ENCODE data around the gene FOXP1. TPM values are rescaled to one million over a fixed set of nuclear protein-coding genes. Genes with fewer than 3 reads are reported as not detected.

The FOXP1 gene
- total RNA-seq, 2 donors from 2014 or later: 109 to 112 TPM

- no peak for DNase-seq (ENCODE audit: low spot score)
- intact Hi-C loops (cut with DNase I): no loop called here
Observed at GRCh38 chr3:71465371-71466036, 118.0 kb downstream of the FOXP1 start.

GRCh38 chr3:71464613-71465012 lies 118.9 kb downstream of the FOXP1 start:
- no peak for DNase-seq (ENCODE audit: low spot score)
- intact Hi-C loops (cut with DNase I): no loop called here

GRCh38 chr3:71463617-71464016 lies 119.9 kb downstream of the FOXP1 start:
- no peak for DNase-seq (ENCODE audit: low spot score)
- intact Hi-C loops (cut with DNase I): no loop called here

GRCh38 chr3:71462586-71462985 lies 120.9 kb downstream of the FOXP1 start:
- intact Hi-C loops (cut with DNase I): no loop called here
- no peak for DNase-seq (ENCODE audit: low spot score)

- intact Hi-C loops (cut with DNase I): no loop called here
- DNase-seq (ENCODE audit: low spot score): no peak
Observed at GRCh38 chr3:71461749-71462483, 121.6 kb downstream of the FOXP1 start.

- intact Hi-C loops (cut with DNase I): no loop called here
- no peak for DNase-seq (ENCODE audit: low spot score)
Observed at GRCh38 chr3:71461114-71461513, 122.4 kb downstream of the FOXP1 start.

- DNase-seq (ENCODE audit: low spot score): no peak
- intact Hi-C loops (cut with DNase I): no loop called here
Observed at GRCh38 chr3:71458895-71459294, 124.6 kb downstream of the FOXP1 start.

- intact Hi-C loops (cut with DNase I): no loop called here
- DNase-seq (ENCODE audit: low spot score): no peak
Observed at GRCh38 chr3:71456826-71457225, 126.7 kb downstream of the FOXP1 start.

- DNase-seq (ENCODE audit: low spot score): no peak
- intact Hi-C loops (cut with DNase I): no loop called here
Observed at GRCh38 chr3:71456156-71456555, 127.4 kb downstream of the FOXP1 start.

GRCh38 chr3:71454512-71455403 lies 128.8 kb downstream of the FOXP1 start:
- no peak for DNase-seq (ENCODE audit: low spot score)
- intact Hi-C loops (cut with DNase I): no loop called here

GRCh38 chr3:71453822-71454511 lies 129.6 kb downstream of the FOXP1 start:
- intact Hi-C loops (cut with DNase I): no loop called here
- no peak for DNase-seq (ENCODE audit: low spot score)

GRCh38 chr3:71453319-71453718 lies 130.2 kb downstream of the FOXP1 start:
- DNase-seq (ENCODE audit: low spot score): no peak
- intact Hi-C loops (cut with DNase I): no loop called here

GRCh38 chr3:71451812-71452211 lies 131.7 kb downstream of the FOXP1 start:
- DNase-seq (ENCODE audit: low spot score): no peak
- intact Hi-C loops (cut with DNase I): no loop called here

GRCh38 chr3:71451060-71451459 lies 132.5 kb downstream of the FOXP1 start:
- intact Hi-C loops (cut with DNase I): no loop called here
- DNase-seq (ENCODE audit: low spot score): no peak

GRCh38 chr3:71450162-71450561 lies 133.4 kb downstream of the FOXP1 start:
- intact Hi-C loops (cut with DNase I): no loop called here
- DNase-seq (ENCODE audit: low spot score): no peak

GRCh38 chr3:71447803-71448202 lies 135.7 kb downstream of the FOXP1 start:
- no peak for DNase-seq (ENCODE audit: low spot score)
- intact Hi-C loops (cut with DNase I): no loop called here

- intact Hi-C loops (cut with DNase I): no loop called here
- DNase-seq (ENCODE audit: low spot score): no peak
Observed at GRCh38 chr3:71447197-71447596, 136.3 kb downstream of the FOXP1 start.

GRCh38 chr3:71446734-71447133 lies 136.8 kb downstream of the FOXP1 start:
- DNase-seq (ENCODE audit: low spot score): no peak
- intact Hi-C loops (cut with DNase I): no loop called here

GRCh38 chr3:71446260-71446659 lies 137.3 kb downstream of the FOXP1 start:
- intact Hi-C loops (cut with DNase I): no loop called here
- no peak for DNase-seq (ENCODE audit: low spot score)
